HG02852 (cell line): ENCODE results near the gene TDP1.

ENCODE experiments used
- ATAC-seq: cut with Tn5 transposase; IDR thresholded peaks from one replicate; pipeline ENCODE4 v1.9.1; 2021; ENCODE audit warnings: mild to moderate bottlenecking, moderate library complexity; ENCODE audit not compliant: unreplicated experiment

TDP1 gene

GRCh38 chr14:89955745-89956660 is at the start of gene TDP1:
Gene TDP1 (plus strand): TSS chr14:89955927. CDS start chr14:89963115, 7,188 bp downstream.
- peak; percentile 59 for ATAC-seq

DNA sequence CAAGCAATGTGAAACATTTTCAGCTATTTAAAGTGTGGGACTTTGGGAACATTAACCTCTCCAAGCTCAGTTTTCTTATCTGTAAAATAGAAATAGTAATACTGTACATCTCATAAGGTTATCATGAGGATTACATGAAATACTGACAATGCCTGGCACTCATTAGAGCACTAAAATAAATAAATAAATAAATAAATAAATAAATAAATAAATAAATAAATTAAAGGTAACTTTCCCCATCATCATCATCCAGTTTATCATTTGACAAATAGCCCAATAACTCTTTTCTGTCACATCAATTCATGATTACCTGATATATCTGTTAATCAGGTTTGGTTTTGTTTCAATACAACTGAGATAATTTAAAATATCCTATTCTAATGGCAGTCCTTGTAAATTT is 49.7 kb upstream of the TDP1 start:
- no peak for ATAC-seq

GRCh38 chr14:89907655-89908054 is 48.1 kb upstream of the TDP1 start:
- no peak for ATAC-seq

- no peak for ATAC-seq
Measured at GRCh38 chr14:89908712-89909450, 46.8 kb upstream of the TDP1 start.

DNA sequence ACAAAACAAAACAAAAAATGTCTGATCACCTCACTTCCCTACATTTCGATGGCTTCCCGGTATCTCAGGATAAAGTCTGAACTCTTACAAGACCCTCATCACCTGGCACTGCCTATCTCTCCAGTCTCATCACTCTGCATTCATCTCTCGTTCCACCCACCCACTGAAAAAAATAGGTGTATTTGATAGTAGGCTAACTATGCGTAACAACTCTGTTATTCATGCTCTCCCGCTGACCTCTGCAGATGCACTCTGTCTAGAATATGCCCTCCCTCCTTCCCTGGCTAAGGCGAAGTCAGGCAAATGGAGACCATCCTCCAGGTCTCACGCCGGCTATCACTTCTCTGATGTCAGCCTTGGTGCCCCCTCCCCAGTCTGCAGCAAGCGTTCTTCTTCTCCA is 46.1 kb upstream of the TDP1 start:
- ATAC-seq: no peak

DNA sequence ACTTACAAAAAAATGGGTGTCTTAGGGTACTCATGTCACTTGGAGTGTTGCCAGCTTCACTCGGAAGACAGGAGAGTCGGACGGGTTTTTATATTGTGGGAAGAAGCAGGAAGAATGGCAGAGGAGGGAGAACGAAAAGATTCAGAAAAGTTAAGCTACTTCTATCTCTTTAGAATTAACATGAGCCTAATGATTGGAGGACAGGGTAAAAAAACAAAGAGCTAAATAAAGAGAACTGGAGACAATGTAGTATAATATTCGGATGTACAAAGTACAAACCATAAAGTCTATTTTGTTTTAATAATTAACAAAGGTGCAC is 45.1 kb upstream of the TDP1 start:
- ATAC-seq: no peak

- no peak for ATAC-seq
Measured at GRCh38 chr14:89911010-89911919, 44.5 kb upstream of the TDP1 start.

DNA sequence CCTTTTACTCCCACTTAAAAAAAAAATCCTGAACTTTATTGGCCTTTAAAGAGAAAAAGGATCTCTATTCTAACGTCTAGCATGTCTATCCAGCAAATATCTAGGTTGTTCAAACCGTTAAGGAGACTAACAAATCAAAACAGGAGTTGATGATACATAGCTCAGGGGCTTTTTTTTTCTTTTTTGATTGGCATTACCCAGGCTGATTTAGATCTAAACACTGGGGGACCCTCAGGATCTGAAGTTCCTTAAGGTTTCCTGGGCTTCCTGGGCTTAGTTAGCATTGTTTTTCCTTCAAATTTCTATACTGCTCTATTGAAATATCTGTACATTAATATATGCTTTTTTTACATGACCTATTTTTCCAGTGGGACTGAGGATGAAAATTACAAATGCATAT is 43.5 kb upstream of the TDP1 start:
- no peak for ATAC-seq

GRCh38 chr14:89912667-89913211 is 43.0 kb upstream of the TDP1 start:
- ATAC-seq: no peak

GRCh38 chr14:89915114-89915878 is 40.4 kb upstream of the TDP1 start:
- ATAC-seq: no peak

GRCh38 chr14:89918721-89919120 is 37.0 kb upstream of the TDP1 start:
- no peak for ATAC-seq

- no peak for ATAC-seq
Measured at GRCh38 chr14:89920056-89920455, 35.7 kb upstream of the TDP1 start.

DNA sequence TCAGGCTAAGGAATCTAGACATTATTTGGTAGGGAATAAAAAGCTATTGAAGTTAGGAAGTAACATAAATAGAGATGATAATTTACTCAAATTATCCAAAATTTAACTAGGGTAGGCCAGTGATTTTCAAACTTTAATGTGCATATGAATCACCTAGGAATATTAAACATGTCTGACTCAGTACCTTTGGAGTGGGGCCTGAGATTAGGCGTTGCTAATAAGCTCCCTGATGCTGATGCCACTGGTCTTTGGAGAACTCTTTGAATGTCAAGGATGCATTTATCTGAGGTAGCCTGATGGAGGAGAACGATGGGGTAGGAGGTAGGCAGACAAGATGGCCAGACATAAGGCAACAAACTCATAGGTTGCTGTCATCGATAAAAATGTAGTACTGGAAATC is 34.4 kb upstream of the TDP1 start:
- ATAC-seq: no peak

- no peak for ATAC-seq
Measured at GRCh38 chr14:89922031-89922907, 33.5 kb upstream of the TDP1 start.

DNA sequence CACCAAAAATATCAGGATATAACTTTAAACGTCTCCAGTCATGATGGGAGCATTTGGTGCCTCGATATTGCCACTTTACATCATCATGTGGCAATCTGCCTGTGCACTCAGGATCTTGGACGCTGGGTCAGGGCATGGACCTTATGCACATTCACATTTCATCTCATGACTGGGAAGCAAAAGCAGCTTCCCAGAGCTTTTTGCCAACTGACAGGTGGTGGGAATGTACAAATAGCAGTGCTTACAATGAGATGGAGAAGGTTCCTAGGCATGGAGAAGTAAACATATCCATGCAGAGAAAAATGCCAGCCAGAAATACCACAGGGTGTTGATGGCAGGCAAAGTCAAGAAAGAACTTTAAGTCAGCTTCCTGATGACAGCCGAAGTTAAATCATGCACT is 31.5 kb upstream of the TDP1 start:
- ATAC-seq: no peak

DNA sequence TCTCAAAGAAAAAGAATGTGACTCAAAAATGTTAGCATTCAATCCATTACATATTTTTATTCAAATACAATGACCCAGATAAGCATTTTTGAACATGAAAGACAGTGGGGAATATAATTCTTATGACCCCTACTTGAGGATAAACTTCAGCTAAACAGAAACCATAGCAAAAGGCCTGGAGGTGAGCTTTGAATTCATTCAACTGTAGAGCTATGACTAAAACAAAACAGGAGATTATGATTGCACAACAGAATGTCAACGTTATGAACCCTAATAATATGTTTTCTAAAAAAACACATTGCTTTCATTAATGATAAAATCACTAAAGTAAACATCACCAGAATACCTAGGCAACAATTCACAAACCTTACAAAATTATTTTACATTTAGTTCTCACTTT is 29.0 kb upstream of the TDP1 start:
- ATAC-seq: no peak

DNA sequence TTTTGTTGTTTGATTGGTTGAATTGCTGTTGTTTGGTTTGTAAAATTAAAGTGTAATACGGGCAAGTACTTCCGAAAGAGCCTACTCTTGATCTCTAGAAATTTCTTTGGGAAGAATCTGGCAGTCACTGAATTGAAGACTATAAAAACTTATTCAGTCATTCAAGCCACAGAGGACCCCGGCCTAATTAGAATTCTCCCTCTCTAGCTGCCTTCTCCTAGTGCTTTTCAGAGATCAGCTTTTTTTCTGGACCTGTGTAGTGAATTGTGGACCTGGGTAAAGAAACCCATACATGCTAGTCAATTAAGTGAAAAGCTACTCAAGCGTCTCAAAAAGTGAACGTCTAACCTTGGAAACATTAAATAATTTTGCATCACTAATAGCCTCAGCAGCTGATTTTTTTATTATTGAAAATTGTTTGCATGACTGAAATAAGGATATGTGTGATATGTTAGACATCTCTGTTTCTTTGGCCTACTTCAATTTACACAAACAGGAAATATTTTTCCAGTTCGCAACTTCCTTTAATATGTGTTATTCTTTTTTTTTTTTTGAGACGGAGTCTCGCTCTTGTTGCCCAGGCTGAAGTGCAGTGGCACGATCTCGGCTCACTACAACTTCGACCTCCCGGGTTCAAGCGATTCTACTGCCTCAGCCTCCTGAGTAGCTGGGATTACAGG is 28.4 kb upstream of the TDP1 start:
- ATAC-seq: no peak

DNA sequence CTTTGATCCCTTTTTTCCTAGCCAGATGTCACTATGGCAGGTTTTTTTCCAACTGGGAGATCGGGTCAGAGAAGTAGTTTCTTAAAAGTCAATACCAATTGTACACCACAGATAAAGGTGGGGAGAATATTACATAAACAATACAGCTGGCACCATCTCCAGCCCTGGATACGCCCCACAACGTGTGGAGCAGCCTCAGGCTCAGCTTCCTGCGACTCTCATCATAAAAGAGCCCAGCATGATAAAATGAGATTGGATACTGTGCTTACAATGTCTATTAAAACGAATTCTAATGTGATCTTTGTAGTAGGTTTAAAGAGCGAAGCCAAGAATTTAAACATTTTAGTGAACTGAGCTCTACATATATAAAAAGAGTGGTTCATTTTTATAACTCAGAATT is 22.7 kb upstream of the TDP1 start:
- no peak for ATAC-seq
